ENCODE results near the gene PTGES2. TPM values are rescaled to one million over a fixed set of nuclear protein-coding genes. Genes with fewer than 3 reads are reported as not detected.

Gene PTGES2
- polyA plus RNA-seq, 1 of the 3 experiments (the other 2 are of a cell fraction) = 141 TPM

GRCh38 chr9:128155736-128156500 is 28.4 kb upstream of the PTGES2 start:
- ChIA-PET POLR2A (no interaction called here), CTCF (interaction anchor here (1.3 kb wide), 1 partner anchor 38 kb away, joined by 3 read pairs; no protein-coding TSS in a partner anchor)
- Histone ChIP-seq H3K4me1 (ENCODE audit: control insufficient read depth in 1 of 2, insufficient read depth in 2 of 2, low read depth in 1 of 2, low read length in 1 of 2) (peaks cover 0 to 8% of the 10 kb centered on the region in 2 experiments; a peak in 2 of 4 replicates), H4K20me1 (ENCODE audit: insufficient read depth) (no peaks in the 10 kb centered on the region), H3K9me2 (no peaks in the 10 kb centered on the region), H3K9me3 (no peaks in the 10 kb centered on the region), H3K27me3 (ENCODE audit: insufficient read depth) (no peaks in the 10 kb centered on the region), H3K4me3 (ENCODE audit: low read depth in 2 of 2, low read length in 1 of 2) (no peak overlapping the region), H3K4me2 (no peak overlapping the region), H3K79me2 (ENCODE audit: insufficient read depth) (peaks cover 7% of the 10 kb centered on the region; the same call in 1 of the 2 replicates), H2AFZ (ENCODE audit: low read depth) (no peak overlapping the region), H3K9ac (no peak overlapping the region), H3F3A (replicated peaks; ENCODE audit: insufficient read depth) (no peaks in the 10 kb centered on the region), H3K27ac (ENCODE audit: low read depth in 2 of 2, low read length in 1 of 2) (no peak overlapping the region), H3K36me3 (replicated peaks in 1 of 2; ENCODE audit: control insufficient read depth in 1 of 2, insufficient read depth in 2 of 2, low read length in 1 of 2) (no peaks in the 10 kb centered on the region)
- TF ChIP-seq FOXJ3 (CRISPR knock-in tag; IDR thresholded peaks at IDR 0.05) = no peak
- TF ChIP-seq YY1 (IDR thresholded peaks at IDR 0.05; ENCODE audit: low read depth) = no peak
- 75% methylated on average over 7 of the region's 7 CpGs for WGBS (ENCODE audit: low lambda C conversion rate)
- no peak for DNase-seq

GRCh38 chr9:128153947-128154695 is 26.6 kb upstream of the PTGES2 start:
- H3F3A ChIP-seq (replicated peaks; ENCODE audit: insufficient read depth) = no peaks in the 10 kb centered on the region
- H3K4me1 ChIP-seq (ENCODE audit: control insufficient read depth in 1 of 2, insufficient read depth in 2 of 2, low read depth in 1 of 2, low read length in 1 of 2) = no peaks in the 10 kb centered on the region; a peak in 1 of 4 replicates
- no peak overlapping the region for H3K4me2 ChIP-seq
- H3K27me3 ChIP-seq (ENCODE audit: insufficient read depth) = no peaks in the 10 kb centered on the region
- H3K36me3 ChIP-seq (replicated peaks in 1 of 2; ENCODE audit: control insufficient read depth in 1 of 2, insufficient read depth in 2 of 2, low read length in 1 of 2) = no peaks in the 10 kb centered on the region
- no peak overlapping the region for H3K27ac ChIP-seq (ENCODE audit: low read depth in 2 of 2, low read length in 1 of 2)
- H2AFZ ChIP-seq (ENCODE audit: low read depth) = no peak overlapping the region
- WGBS (ENCODE audit: low lambda C conversion rate) = 80% methylated on average over 8 of the region's 13 CpGs
- H3K9me2 ChIP-seq = no peaks in the 10 kb centered on the region
- H3K9me3 ChIP-seq = no peaks in the 10 kb centered on the region
- H3K79me2 ChIP-seq (ENCODE audit: insufficient read depth) = no peaks in the 10 kb centered on the region
- no peak overlapping the region for H3K9ac ChIP-seq
- H4K20me1 ChIP-seq (ENCODE audit: insufficient read depth) = no peaks in the 10 kb centered on the region
- ChIA-PET POLR2A (no interaction called here), CTCF (interaction anchor here (0.8 to 4.4 kb wide), 3 partner anchors 30 to 37 kb away, joined by 3 to 20 read pairs (median 3); no protein-coding TSS in a partner anchor)
- no peak overlapping the region for H3K4me3 ChIP-seq (ENCODE audit: low read depth in 2 of 2, low read length in 1 of 2)
- TF ChIP-seq ELF1 (IDR thresholded peaks at IDR 0.05) = no peak
- TF ChIP-seq USF2 (IDR thresholded peaks at IDR 0.05; ENCODE audit: borderline replicate concordance, low read depth, low read length) = no peak
- no peak for TF ChIP-seq SIN3A (IDR thresholded peaks at IDR 0.05; ENCODE audit: borderline replicate concordance, low read depth, low read length)
- TF ChIP-seq USF1 (IDR thresholded peaks at IDR 0.05; ENCODE audit: borderline replicate concordance, low read depth) = no peak
- TF ChIP-seq TCF12 (IDR thresholded peaks at IDR 0.05) = no peak
- no peak for TF ChIP-seq JUND (IDR thresholded peaks at IDR 0.05)
- TF ChIP-seq GATA2 (CRISPR knock-in tag; IDR thresholded peaks at IDR 0.05) = no peak
- TF ChIP-seq IRF3 (IDR thresholded peaks at IDR 0.05; ENCODE audit: low read depth, low read length) = no peak
- TF ChIP-seq RCOR1 (IDR thresholded peaks at IDR 0.05; ENCODE audit: low read length) = no peak
- TF ChIP-seq FOSL2 (IDR thresholded peaks at IDR 0.05; ENCODE audit: borderline replicate concordance, low read depth) = no peak
- TF ChIP-seq FOXJ3 (CRISPR knock-in tag; IDR thresholded peaks at IDR 0.05) = no peak
- TF ChIP-seq RAD21 (IDR thresholded peaks at IDR 0.05; ENCODE audit: low read length) = no peak
- no peak for TF ChIP-seq POLR2AphosphoS5 (IDR thresholded peaks at IDR 0.05; ENCODE audit: low read depth, low read length)
- TF ChIP-seq NFIC (IDR thresholded peaks at IDR 0.05; ENCODE audit: borderline replicate concordance) = no peak
- TF ChIP-seq YY1 (IDR thresholded peaks at IDR 0.05; ENCODE audit: low read depth) = no peak
- DNase-seq = no peak
